Upper lobe of left lung (tissue), 4 donors: ENCODE measurements around the gene MZT2A.
"Not testable (repeated sequence)": the region's sequence is repeated elsewhere in the genome, so short reads cannot be mapped to it uniquely, and the experiment has no call there.

ENCODE experiments used
- EP300 ChIP-seq, 4 donors: sonication (generic); formaldehyde crosslinking; IDR thresholded peaks; one replicate each; pipeline ENCODE4 v1.5.1; 2017; ENCODE audit warnings: antibody characterized with exemption in 4 of 4, control low read depth in 2 of 4
- POLR2A ChIP-seq, 4 donors: fragments of 450-650 bp; IDR thresholded peaks; one replicate each; pipeline ENCODE4 v1.5.1; 2016 to 2017; ENCODE audit warnings: antibody characterized with exemption in 4 of 4, mild to moderate bottlenecking in 2 of 4
- POLR2AphosphoS5 ChIP-seq, 2 donors: sonication (generic); formaldehyde crosslinking; IDR thresholded peaks; one replicate each; pipeline ENCODE4 v1.5.1; 2017; ENCODE audit warnings: antibody characterized with exemption in 2 of 2
- TF ChIP-seq, protein P1 (sequence below), 6 experiments: fragments of 450-650 bp in 4 of 6; fragments of 200-600 bp in 2 of 6; sonication (generic) in 2 of 6; IDR thresholded peaks; one replicate each; pipeline ENCODE4 v1.5.1; 2016 to 2019; ENCODE audit warnings: antibody characterized with exemption in 6 of 6

- TF ChIP-seq POLR2A, EP300, POLR2AphosphoS5 (IDR thresholded peaks at IDR 0.05): not testable (repeated sequence)
- TF ChIP-seq, protein P1, sequence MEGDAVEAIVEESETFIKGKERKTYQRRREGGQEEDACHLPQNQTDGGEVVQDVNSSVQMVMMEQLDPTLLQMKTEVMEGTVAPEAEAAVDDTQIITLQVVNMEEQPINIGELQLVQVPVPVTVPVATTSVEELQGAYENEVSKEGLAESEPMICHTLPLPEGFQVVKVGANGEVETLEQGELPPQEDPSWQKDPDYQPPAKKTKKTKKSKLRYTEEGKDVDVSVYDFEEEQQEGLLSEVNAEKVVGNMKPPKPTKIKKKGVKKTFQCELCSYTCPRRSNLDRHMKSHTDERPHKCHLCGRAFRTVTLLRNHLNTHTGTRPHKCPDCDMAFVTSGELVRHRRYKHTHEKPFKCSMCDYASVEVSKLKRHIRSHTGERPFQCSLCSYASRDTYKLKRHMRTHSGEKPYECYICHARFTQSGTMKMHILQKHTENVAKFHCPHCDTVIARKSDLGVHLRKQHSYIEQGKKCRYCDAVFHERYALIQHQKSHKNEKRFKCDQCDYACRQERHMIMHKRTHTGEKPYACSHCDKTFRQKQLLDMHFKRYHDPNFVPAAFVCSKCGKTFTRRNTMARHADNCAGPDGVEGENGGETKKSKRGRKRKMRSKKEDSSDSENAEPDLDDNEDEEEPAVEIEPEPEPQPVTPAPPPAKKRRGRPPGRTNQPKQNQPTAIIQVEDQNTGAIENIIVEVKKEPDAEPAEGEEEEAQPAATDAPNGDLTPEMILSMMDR (IDR thresholded peaks at IDR 0.05) = not testable (repeated sequence)
Observed at GRCh38 chr2:131516621-131517020, 24.4 kb upstream of the MZT2A start.
